HepG2 (cell line): ENCODE data around the gene HIBADH. TPM values are rescaled to one million over a fixed set of nuclear protein-coding genes. Genes with fewer than 3 reads are reported as not detected.

Source experiments
- ATAC-seq: fragments of 200-7000 bp; cut with Tn5 transposase; 3 replicates; pipeline ENCODE4 v1.9.1; 2020; ENCODE audit warnings: mild to moderate bottlenecking, moderate library complexity
- BruUV-seq: library from RNA; stranded (reverse); fragments of 400-500 nt; replicated peaks from 2 replicates; lab custom pipeline; 2021; lab: Mats Ljungman, UMichigan
- CTCF ChIA-PET: fragments of 300-600 bp; formaldehyde crosslinking; extraction: SDS; loops from one replicate; lab custom pipeline; 2021; ENCODE audit warnings: low total read pairs, inconsistent platforms, low intra/inter-chr PET ratio; lab: Yijun Ruan, JAX
- POLR2A ChIA-PET: fragments of 350-600 bp; sonication (Branson Sonifier 250); formaldehyde crosslinking; loops from one replicate; lab custom pipeline; 2020; ENCODE audit warnings: antibody characterized with exemption, inconsistent platforms; lab: Yijun Ruan, JAX
- DNase-seq: peaks from one replicate; pipeline ENCODE4 v3.0.0-alpha.2; 2015; ENCODE audit warnings: low spot score
- FAIRE-seq: peaks from 3 replicates; lab custom pipeline; 2011; peaks lifted over from hg19 to GRCh38; lab: Jason Lieb, UNC
- H2AFZ ChIP-seq: one replicate; pipeline ENCODE4 v1.6.1; 2011; ENCODE audit warnings: low read length, inconsistent platforms
- H3K27ac ChIP-seq: fragments of 300-600 bp; 3 replicates; pipeline ENCODE4 v1.8.0; 2011; ENCODE audit warnings: mixed run types, mild to moderate bottlenecking, mixed read lengths, low read length, inconsistent platforms; ENCODE audit not compliant: insufficient read depth; ENCODE audit errors: extremely low read length
- H3K27me3 ChIP-seq, 2 experiments: fragments of 200-600 bp in 1 of 2; 2 replicates in 1 of 2; 3 replicates in 1 of 2; pipeline versions ENCODE4 v1.6.0 to v1.8.0; 2011; ENCODE audit warnings: low read length in 2 of 2, mild to moderate bottlenecking in 2 of 2, moderate library complexity in 2 of 2, inconsistent platforms in 1 of 2; ENCODE audit not compliant: insufficient read depth in 2 of 2, control insufficient read depth in 1 of 2
- H3K36me3 ChIP-seq, 2 experiments: fragments of 200-600 bp in 1 of 2; replicated peaks in 1 of 2; 2 replicates in 1 of 2; 3 replicates in 1 of 2; pipeline versions ENCODE4 v1.5.1 to v1.8.0; 2011; ENCODE audit warnings: low read length in 2 of 2, inconsistent platforms in 1 of 2; ENCODE audit not compliant: insufficient read depth in 2 of 2, control insufficient read depth in 1 of 2
- H3K4me1 ChIP-seq: 2 replicates; pipeline ENCODE4 v1.5.1; 2012; ENCODE audit warnings: low read length, inconsistent platforms; ENCODE audit not compliant: insufficient read depth
- H3K4me2 ChIP-seq: 2 replicates; pipeline ENCODE4 v1.6.0; 2011; ENCODE audit warnings: low read depth, low read length, inconsistent platforms
- H3K4me3 ChIP-seq, 3 experiments: fragments of 200-600 bp in 1 of 3; sonication (generic), shearing (Covaris generic) in 1 of 3; replicated peaks in 1 of 3; 2 replicates each; pipeline ENCODE4 v1.5.1; 2011 to 2016; ENCODE audit warnings: low read length in 3 of 3, inconsistent platforms in 2 of 3, low read depth in 2 of 3, mild to moderate bottlenecking in 2 of 3, control low read depth in 1 of 3, mixed read lengths in 1 of 3; ENCODE audit not compliant: insufficient read depth in 1 of 3
- H3K79me2 ChIP-seq: one replicate; pipeline ENCODE4 v1.6.1; 2011; ENCODE audit warnings: low read length, inconsistent platforms; ENCODE audit not compliant: insufficient read depth
- H3K9ac ChIP-seq: 2 replicates; pipeline ENCODE4 v1.6.0; 2011; ENCODE audit warnings: mild to moderate bottlenecking, low read depth, low read length, inconsistent platforms; ENCODE audit not compliant: insufficient read depth
- H3K9me3 ChIP-seq: 2 replicates; pipeline ENCODE4 v1.5.1; 2012; ENCODE audit warnings: mild to moderate bottlenecking, low read length
- H4K20me1 ChIP-seq: 2 replicates; pipeline ENCODE4 v1.6.0; 2011; ENCODE audit warnings: inconsistent platforms, mild to moderate bottlenecking, low read length, moderate library complexity; ENCODE audit not compliant: insufficient read depth
- CHD4 ChIP-seq: fragments of 200-600 bp; sonication (generic); IDR thresholded peaks from 2 replicates; pipeline ENCODE4 v1.7.0; 2017; ENCODE audit warnings: mild to moderate bottlenecking, low read length, borderline replicate concordance
- ELF4 ChIP-seq: sonication (generic); formaldehyde crosslinking; IDR thresholded peaks from 2 replicates; pipeline ENCODE4 v1.5.0; 2020; ENCODE audit warnings: missing genetic modification reagents, mild to moderate bottlenecking, moderate library complexity, borderline replicate concordance
- HOXA7 ChIP-seq: sonication (generic); formaldehyde crosslinking; IDR thresholded peaks from 2 replicates; pipeline ENCODE4 v1.8.1; 2022; ENCODE audit warnings: mild to moderate bottlenecking, missing genetic modification reagents, moderate library complexity
- IRF2 ChIP-seq: IDR thresholded peaks from 2 replicates; pipeline ENCODE4 v1.6.1; 2018; ENCODE audit warnings: missing genetic modification reagents, missing compliant biosample characterization
- KDM4B ChIP-seq: sonication (generic); formaldehyde crosslinking; IDR thresholded peaks from 2 replicates; pipeline ENCODE4 v1.4.0; 2020; ENCODE audit warnings: missing genetic modification reagents
- MXD4 ChIP-seq: IDR thresholded peaks from 2 replicates; pipeline ENCODE4 v1.6.1; 2016; ENCODE audit warnings: mild to moderate bottlenecking, missing biosample characterization, missing genetic modification reagents
- PAF1 ChIP-seq: IDR thresholded peaks from 2 replicates; pipeline ENCODE4 v1.6.1; 2016; ENCODE audit warnings: missing genetic modification reagents, missing compliant biosample characterization
- SNRNP70 ChIP-seq: fragments of 200-400 bp; formaldehyde crosslinking; IDR thresholded peaks from 2 replicates; pipeline ENCODE4 v1.6.1; 2017; ENCODE audit warnings: mild to moderate bottlenecking, low read depth, low read length, moderate library complexity
- YY1 ChIP-seq: IDR thresholded peaks from 2 replicates; pipeline ENCODE4 v1.6.1; 2011; ENCODE audit warnings: low read length, low read depth, moderate library complexity, mild to moderate bottlenecking; ENCODE audit not compliant: insufficient read depth, insufficient replicate concordance
- ZBTB7A ChIP-seq: sonication (generic); formaldehyde crosslinking; IDR thresholded peaks from 2 replicates; pipeline ENCODE4 v1.8.0; 2022; ENCODE audit warnings: mild to moderate bottlenecking, missing genetic modification reagents
- ZNF160 ChIP-seq: sonication (generic); formaldehyde crosslinking; IDR thresholded peaks from 2 replicates; pipeline ENCODE4 v1.8.0; 2022; ENCODE audit warnings: mild to moderate bottlenecking, inconsistent platforms, missing genetic modification reagents
- ZNF331 ChIP-seq: sonication (generic); formaldehyde crosslinking; IDR thresholded peaks from 2 replicates; pipeline ENCODE4 v1.4.0; 2020; ENCODE audit warnings: missing genetic modification reagents
- ZSCAN12 ChIP-seq: sonication (generic); formaldehyde crosslinking; IDR thresholded peaks from 2 replicates; pipeline ENCODE4 v1.9.0; 2021; ENCODE audit warnings: mild to moderate bottlenecking, missing genetic modification reagents
- WGBS: methylation state at CpG from one replicate; pipeline ENCODE4 v1.1.6; 2017; ENCODE audit warnings: low lambda C conversion rate; 5-methylcytosine and 5-hydroxymethylcytosine counted together
- in situ Hi-C: cut with HindIII; loops from 2 replicates; pipeline ENCODE4 v1.10.0; 2017; ENCODE audit warnings: low pct_unique_long_range_greater_than_20kb; ENCODE audit not compliant: extremely low pct_ligation_motif_present
- intact Hi-C: fragments of 100-400 bp; cut with micrococcal nuclease; formaldehyde crosslinking; loops from one replicate; pipeline ENCODE4 v1.10.0; 2022; ENCODE audit not compliant: unreplicated experiment
- polyA plus RNA-seq, 8 experiments: library from polyadenylated mRNA; depleted of rRNA in 3 of 8; stranded (reverse) in 7 of 8; unstranded in 1 of 8; fragments of >200 nt; fragmentation: Illumina TruSeq in 4 of 8; extraction: Trizol in 4 of 8; gene quantifications; 2 replicates each; pipeline versions ENCODE4 v1.2.1 to v1.2.3, GENCODE V29; 2011 to 2016; ENCODE audit warnings: low read depth in 4 of 8, missing spikeins in 1 of 8, mixed read lengths in 1 of 8; ENCODE audit not compliant: insufficient read depth in 1 of 8
- total RNA-seq, 5 experiments: library from RNA; depleted of rRNA; stranded (reverse); fragments of >200 nt; fragmentation: Illumina TruSeq; extraction: Trizol; gene quantifications; 2 replicates each; pipeline ENCODE4 v1.2.3, GENCODE V29; 2016; ENCODE audit warnings: low read depth in 1 of 5

HIBADH gene
- total and polyA plus RNA-seq, 2 of the 13 experiments (the other 11 are each of a cell fraction or from before 2014, with no cell fraction given): 49.9 to 59.5 TPM

DNA sequence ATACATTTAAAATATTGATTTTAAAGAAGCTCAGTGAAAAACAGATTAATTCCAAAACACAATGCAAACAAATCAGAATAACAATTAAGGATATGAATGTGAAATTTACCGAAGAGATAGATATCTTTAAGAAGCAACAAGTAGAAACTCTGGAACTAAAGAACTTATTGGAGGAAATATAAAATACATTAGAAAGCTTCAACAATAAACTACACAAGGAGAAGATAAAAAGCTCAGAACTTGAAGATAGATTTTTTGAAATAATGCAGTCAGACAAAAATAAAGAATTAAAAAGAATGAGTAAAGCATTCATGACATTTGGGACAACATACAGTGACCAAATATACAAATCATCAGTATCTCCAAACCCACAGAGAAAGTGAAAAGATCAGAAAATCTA is 43.2 kb downstream of the HIBADH start:
- Histone ChIP-seq H3K36me3 (peaks cover 0 to 2% of the 10 kb centered on the region in 2 experiments; a peak in 3 of 5 replicates), H3K27ac (no peak overlapping the region), H3K9ac (no peak overlapping the region), H3K79me2 (peaks cover 12% of the 10 kb centered on the region), H3K4me1 (peaks cover 30% of the 10 kb centered on the region), H2AFZ (no peak overlapping the region), H4K20me1 (no peaks in the 10 kb centered on the region), H3K27me3 (no peaks in the 10 kb centered on the region), H3K9me3 (peaks cover 28% of the 10 kb centered on the region), H3K4me3 (no peak overlapping the region), H3K4me2 (no peak overlapping the region)
- no peak for ATAC-seq
- intact Hi-C loops (no loop called here), in situ Hi-C loops (no loop called here)
- TF ChIP-seq MXD4 (CRISPR knock-in tag): no peak
- TF ChIP-seq ZBTB7A (CRISPR knock-in tag): no peak
- no peak for TF ChIP-seq KDM4B (CRISPR knock-in tag)
- no peak for TF ChIP-seq ZNF331 (CRISPR knock-in tag)
- TF ChIP-seq PAF1 (CRISPR knock-in tag): no peak
- no peak for TF ChIP-seq IRF2
- TF ChIP-seq ELF4: no peak
- TF ChIP-seq HOXA7 (CRISPR knock-in tag): no peak
- TF ChIP-seq ZSCAN12 (CRISPR knock-in tag): no peak
- TF ChIP-seq SNRNP70: no peak
- TF ChIP-seq ZNF160 (CRISPR knock-in tag): peak; percentile 98
- peak; percentile 20; the same call in 1 of the 2 replicates for TF ChIP-seq CHD4
- TF ChIP-seq YY1: no peak
- ChIA-PET POLR2A (no interaction called here), CTCF (no interaction called here)
- FAIRE-seq: no peak
- DNase-seq: no peak
- BruUV-seq: no TSS peak
- 2% methylated on average over 1 of the region's 1 CpG for WGBS
